ENCODE data around the gene NUDT5.
"Not testable (repeated sequence)": the region's sequence is repeated elsewhere in the genome, so short reads cannot be mapped to it uniquely, and the experiment has no call there.

Gene NUDT5

GRCh38 chr10:12205082-12205481 is 9.4 kb upstream of the NUDT5 start:
- no peak for DNase-seq (ENCODE audit: low read depth in 2 of 2, low spot score in 1 of 2)

DNA sequence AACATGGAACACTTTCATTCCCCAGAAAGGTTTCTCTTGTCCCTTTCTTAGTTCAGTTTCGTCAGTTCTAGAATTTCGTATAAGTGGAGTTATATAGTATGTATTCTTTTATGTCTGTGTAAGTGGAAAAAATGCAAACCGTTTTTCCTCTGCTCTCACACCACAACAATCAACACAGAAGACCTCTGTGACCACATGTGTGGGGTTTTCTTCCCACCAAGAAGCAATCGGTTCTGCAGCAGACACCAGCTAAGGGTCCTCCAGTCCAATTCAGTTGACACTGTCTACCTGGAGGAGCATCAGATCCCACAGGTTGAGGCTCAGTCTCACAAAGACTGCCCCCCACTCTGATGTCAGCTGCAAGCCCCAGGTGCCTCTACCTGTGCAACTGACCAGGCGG is 6.5 kb upstream of the NUDT5 start:
- DNase-seq (ENCODE audit: low read depth in 2 of 2, low spot score in 1 of 2) = no peak

DNA sequence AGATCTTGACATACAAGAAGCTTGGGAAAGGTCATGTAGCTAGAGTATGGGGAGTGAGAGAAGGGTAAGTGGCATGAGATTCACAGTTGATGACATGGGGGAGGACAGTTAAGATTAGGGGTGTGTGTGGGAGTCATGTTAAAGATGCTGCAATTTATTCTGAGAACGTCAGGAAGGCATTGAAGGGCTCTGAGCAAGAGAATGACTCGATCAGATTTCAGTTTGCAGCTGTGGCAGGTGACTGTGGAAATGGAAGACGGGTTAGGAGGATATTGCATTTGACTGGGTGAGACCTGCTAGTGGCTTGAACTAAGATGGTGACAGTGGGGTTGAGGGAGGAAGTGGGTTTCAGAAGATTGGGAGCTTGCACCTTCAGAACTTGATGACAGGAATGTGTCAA is 5.9 kb upstream of the NUDT5 start:
- DNase-seq (ENCODE audit: low read depth in 2 of 2, low spot score in 1 of 2) = no peak

- DNase-seq (ENCODE audit: low read depth in 2 of 2, low spot score in 1 of 2) = no peak
These were observed 5.2 kb upstream of the NUDT5 start for GRCh38 chr10:12200850-12201249.

GRCh38 chr10:12198156-12198555 is 2.5 kb upstream of the NUDT5 start:
- DNase-seq (ENCODE audit: low read depth in 2 of 2, low spot score in 1 of 2) = no peak

- DNase-seq (ENCODE audit: low read depth in 2 of 2, low spot score in 1 of 2) = no peak
These were observed 980 bp upstream of the NUDT5 start for GRCh38 chr10:12196531-12197211.

- DNase-seq (ENCODE audit: low read depth in 2 of 2, low spot score in 1 of 2) = no peak
These were observed 449 bp downstream of the NUDT5 start for GRCh38 chr10:12195281-12195602.

DNA sequence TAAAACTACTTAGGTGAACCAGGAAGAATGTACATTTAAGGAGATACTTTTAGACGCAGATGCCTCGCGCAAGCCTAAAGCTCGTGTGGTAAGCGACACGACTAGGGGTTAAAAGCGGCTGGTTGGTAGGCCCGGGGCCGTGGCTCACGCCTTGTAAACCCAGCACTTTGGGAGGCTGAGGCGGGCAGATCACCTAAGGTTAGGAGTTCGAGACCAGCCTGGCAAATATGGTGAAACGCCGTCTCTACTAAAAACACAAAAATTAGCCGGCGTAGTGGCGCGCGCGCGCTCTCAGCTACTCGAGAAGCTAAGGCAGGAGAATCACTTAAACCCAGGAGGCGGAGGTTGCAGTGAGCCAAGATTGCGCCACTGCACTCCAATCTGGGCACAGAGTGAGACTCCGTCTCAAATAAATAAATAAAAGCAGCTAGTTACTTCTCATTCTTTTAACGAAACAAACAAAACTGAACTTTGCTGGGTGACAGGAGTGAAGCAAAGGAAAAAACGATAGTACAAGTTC is 879 bp downstream of the NUDT5 start:
- no peak for DNase-seq (ENCODE audit: low read depth in 2 of 2, low spot score in 1 of 2)

DNA sequence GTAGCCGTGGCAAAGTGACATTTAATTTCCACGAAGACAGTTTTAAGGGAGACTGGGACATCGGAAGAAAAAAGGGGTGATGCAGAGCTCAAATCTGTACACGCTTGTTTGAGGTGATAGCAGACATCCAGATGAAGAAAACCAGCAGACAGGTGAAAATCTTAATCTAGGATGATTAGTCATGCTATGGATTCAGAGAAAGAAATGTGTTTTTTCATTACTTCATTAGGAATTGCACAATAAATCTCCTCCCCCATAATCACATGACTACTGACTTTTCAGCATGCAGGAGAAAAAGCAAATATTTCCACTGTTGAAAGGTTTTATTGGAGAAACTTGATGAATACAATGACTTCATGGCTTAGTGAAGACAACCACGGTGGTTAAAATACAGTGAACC is 2.5 kb downstream of the NUDT5 start:
- no peak for DNase-seq (ENCODE audit: low read depth in 2 of 2, low spot score in 1 of 2)

- DNase-seq (ENCODE audit: low read depth in 2 of 2, low spot score in 1 of 2) = no peak
These were observed 4.0 kb downstream of the NUDT5 start for GRCh38 chr10:12191715-12192114.

GRCh38 chr10:12189426-12189825 is 6.3 kb downstream of the NUDT5 start:
- DNase-seq (ENCODE audit: low read depth in 2 of 2, low spot score in 1 of 2) = no peak

- DNase-seq (ENCODE audit: low read depth in 2 of 2, low spot score in 1 of 2) = no peak
These were observed 7.0 kb downstream of the NUDT5 start for GRCh38 chr10:12188656-12189055.

DNA sequence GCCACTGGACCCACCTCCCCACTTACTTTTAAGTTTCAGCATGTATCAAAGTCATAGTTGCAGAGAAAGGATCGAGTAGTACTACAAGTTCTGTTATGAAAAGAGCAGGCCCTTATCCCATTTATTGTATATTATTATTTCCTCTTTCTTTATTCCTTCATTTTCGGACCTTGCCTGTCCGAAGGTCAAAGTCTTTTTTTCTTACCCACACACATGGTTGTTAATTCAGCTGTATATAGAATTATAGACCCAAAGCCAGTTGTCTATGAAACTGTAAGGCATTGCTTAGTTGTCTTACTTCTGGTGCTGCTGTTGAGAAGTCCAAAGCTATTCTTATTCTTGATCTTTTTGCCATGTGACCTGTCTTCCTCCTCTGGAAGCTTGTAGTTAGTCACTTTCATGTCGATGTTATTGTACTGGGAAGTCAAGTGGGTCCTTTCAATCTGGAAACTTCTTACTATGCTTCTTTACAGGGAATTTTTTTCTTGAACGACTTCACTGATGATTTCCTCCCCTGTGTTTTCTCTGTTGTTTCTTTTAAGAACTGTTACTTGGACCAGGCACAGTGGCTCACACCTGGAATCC is 8.3 kb downstream of the NUDT5 start:
- DNase-seq (ENCODE audit: low read depth in 2 of 2, low spot score in 1 of 2) = no peak

DNA sequence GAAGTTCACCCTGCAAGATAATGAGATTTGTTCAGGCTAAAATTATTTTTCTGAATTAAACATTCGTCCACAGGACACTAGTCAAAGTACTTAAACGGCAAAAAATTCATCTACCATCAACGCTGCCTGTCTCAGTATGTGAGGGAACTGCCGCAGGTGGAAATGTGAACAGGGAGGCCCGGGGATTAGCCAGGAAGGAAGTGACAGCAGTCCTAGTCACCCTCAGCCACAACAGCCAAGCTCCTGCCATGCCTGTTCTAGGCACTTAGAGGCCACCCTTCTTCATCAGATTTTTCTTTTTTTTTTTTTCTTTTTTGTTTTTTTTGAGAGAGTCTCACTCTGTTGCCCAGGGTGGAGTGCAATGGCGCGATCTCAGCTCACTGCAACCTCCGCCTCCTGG is 9.4 kb downstream of the NUDT5 start:
- no peak for DNase-seq (ENCODE audit: low read depth in 2 of 2, low spot score in 1 of 2)

DNA sequence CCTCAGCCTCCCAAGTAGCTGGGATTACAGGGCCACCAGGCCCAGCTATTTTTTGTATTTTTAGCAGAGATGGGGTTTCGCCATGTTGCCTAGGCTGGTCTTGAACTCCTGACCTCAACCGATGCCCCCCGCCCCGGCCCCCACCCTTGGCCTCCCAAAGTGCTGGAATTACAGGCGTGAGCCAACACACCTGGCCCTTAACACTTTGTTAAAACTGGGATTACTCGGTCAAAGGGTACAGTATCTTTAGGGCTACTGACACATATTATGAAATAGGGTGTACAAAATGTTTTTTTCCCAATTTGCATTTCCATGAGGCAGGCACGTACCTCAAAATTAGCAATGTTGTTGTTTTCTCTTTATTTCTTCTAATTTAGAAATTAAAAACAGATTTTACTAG is 11.5 kb downstream of the NUDT5 start:
- DNase-seq (ENCODE audit: low read depth in 2 of 2, low spot score in 1 of 2) = no peak

DNA sequence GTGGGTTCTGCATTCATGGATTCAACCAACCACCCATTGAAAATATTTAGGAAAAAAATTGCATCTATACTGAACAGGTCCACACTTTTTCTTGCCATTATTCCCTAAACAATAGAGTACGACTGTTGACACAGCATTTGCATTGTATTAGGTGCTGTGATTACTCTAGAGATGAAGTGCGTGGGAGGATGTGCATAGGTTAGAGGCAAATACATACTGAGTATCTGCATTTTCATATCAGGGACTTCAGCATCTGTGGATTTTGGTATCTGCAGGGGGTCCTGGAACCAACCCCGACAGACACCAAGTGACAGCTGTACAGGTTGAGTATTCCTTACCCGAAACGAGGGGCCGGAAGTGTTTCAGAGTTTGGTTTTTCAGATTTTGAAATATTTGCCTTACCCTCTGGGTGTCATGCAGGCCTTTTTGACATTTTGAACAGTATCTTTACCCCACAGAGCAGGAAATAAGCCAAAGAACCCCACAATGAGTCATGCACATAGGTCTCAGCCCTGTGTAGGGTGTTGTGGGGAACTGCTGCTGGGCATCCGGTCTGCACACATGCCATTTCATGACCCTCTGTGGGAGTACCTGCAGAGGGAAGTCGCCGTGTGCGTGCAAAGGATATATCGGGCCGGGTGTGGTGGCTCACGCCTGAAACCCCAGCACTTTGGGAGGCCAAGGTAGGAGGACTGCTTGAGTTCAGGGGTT is 14.5 kb downstream of the NUDT5 start:
- peak; percentile 21 to 60 for DNase-seq (ENCODE audit: low read depth in 2 of 2, low spot score in 1 of 2)

DNA sequence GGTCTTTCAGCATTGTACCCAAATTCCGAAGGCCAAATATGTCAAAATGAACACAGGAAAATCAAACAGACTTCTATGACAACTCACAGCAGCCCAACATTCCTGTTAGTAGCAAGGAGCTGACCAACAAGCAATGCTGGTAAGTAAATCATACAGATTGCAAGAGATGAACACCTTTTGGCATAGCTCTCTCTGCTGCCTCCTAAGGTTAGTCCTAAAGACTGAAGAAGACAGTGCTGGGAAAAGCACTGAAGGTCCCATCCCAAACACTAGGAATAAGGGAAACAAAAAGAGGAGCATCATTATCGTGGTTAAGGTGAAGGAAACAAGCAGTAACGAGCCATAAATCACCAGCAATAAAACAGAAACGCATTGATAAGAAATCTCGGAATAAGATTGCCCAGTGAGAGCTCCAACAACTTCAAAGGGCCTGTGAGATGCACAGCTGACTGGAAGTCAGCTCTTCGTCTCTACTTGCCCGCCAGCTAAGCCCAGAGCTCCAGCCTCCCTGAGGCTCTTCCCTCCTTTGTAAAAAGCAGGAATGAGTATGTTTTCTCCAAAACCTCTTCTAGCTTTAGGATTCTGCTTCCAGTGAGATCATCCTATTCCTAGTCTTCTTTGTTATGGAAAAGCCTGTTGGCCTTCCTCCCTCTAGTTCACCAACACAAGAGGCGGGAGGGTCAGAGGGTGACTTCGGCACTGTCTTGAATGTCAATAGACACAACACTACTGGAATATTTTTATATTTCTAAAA is 15.3 kb downstream of the NUDT5 start:
- DNase-seq (ENCODE audit: low read depth in 2 of 2, low spot score in 1 of 2) = no peak

GRCh38 chr10:12179606-12180170 is 16.0 kb downstream of the NUDT5 start:
- DNase-seq (ENCODE audit: low read depth in 2 of 2, low spot score in 1 of 2) = no peak

- DNase-seq (ENCODE audit: low read depth in 2 of 2, low spot score in 1 of 2) = no peak
These were observed 18.0 kb downstream of the NUDT5 start for GRCh38 chr10:12177642-12178041.

DNA sequence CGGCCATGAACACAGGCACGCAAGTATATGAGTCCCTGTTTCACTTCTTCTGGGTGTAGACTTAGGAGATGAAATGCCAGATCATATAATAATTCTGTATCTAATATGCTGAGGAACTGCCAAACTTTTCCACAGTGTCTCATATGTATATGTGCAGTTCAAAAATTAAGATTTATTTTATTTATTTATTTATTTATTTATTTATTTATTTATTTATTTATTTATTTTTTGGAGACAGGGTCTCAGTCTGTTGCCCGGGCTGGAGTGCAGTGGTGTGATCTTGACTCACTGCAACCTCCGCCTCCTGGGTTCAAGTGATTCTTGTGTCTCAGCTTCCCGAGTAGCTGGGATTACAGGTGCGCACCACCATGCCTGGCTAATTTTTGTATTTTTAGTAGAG is 24.2 kb downstream of the NUDT5 start:
- DNase-seq (ENCODE audit: low read depth in 2 of 2, low spot score in 1 of 2) = not testable (repeated sequence)

- no peak for DNase-seq (ENCODE audit: low read depth in 2 of 2, low spot score in 1 of 2)
These were observed 29.5 kb downstream of the NUDT5 start for GRCh38 chr10:12165999-12166775.

Measured in stimulated activated CD8-positive, alpha-beta memory T cell treated with anti-CD3 and anti-CD28 coated beads, Interleukin-4, amount 100 ng/mL, for 4 hours (primary cell).